ENCODE results near the gene DRG1.

DNA sequence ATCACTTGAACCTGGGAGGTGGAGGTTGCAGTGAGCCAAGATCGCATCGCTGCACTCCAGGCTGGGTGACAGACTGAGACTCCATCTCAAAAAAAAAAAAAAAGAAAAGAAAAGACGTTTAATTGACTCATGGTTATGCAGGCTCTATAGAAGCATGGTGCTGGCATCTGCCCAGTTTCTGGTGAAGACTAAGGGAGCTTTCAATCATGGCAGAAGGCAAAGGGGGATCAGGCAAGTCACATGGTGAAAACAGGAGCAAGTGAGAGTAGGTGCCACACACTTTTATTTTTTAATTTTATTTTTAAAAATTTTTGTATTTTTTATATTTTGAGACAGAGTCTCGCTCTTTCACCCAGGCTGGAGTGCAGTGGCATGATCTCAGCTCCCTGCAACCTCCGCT is 44.9 kb upstream of the DRG1 start:
- TF ChIP-seq, protein P1, sequence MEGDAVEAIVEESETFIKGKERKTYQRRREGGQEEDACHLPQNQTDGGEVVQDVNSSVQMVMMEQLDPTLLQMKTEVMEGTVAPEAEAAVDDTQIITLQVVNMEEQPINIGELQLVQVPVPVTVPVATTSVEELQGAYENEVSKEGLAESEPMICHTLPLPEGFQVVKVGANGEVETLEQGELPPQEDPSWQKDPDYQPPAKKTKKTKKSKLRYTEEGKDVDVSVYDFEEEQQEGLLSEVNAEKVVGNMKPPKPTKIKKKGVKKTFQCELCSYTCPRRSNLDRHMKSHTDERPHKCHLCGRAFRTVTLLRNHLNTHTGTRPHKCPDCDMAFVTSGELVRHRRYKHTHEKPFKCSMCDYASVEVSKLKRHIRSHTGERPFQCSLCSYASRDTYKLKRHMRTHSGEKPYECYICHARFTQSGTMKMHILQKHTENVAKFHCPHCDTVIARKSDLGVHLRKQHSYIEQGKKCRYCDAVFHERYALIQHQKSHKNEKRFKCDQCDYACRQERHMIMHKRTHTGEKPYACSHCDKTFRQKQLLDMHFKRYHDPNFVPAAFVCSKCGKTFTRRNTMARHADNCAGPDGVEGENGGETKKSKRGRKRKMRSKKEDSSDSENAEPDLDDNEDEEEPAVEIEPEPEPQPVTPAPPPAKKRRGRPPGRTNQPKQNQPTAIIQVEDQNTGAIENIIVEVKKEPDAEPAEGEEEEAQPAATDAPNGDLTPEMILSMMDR (conservative IDR thresholded peaks at IDR 0.05; ENCODE audit: low read depth, low read length): no peak
- TF ChIP-seq EZH2 (IDR thresholded peaks at IDR 0.05; ENCODE audit: borderline replicate concordance, low read depth, low read length, poor library complexity, severe bottlenecking): no peak

Measured in A673 (cell line).